Measurements from ENCODE around the gene ARMC8.
A peak's percentile ranks its signal among the peaks of the same experiment; 100 is the strongest.

Gene ARMC8

DNA sequence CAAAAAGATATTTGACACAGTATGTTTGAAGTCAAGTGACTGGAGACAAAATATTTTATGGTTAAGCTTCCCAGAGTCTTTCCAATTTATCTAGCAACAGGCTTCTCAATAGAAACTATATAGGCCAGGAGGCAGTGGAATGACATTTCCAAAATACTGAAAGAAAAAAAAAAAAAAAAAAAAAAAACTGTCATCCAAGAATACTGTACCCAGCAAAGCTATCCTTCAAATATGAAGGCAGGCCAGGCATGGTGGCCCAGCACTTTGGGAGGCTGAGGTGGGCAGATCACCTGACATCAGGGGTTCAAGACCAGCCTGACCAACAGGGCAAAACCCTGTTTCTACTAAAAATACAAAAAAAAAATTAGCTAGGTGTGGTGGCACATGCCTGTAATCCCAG lies 121.7 kb downstream of the ARMC8 start:
- DNase-seq (ENCODE audit: low read depth in 2 of 2) = no peak

DNA sequence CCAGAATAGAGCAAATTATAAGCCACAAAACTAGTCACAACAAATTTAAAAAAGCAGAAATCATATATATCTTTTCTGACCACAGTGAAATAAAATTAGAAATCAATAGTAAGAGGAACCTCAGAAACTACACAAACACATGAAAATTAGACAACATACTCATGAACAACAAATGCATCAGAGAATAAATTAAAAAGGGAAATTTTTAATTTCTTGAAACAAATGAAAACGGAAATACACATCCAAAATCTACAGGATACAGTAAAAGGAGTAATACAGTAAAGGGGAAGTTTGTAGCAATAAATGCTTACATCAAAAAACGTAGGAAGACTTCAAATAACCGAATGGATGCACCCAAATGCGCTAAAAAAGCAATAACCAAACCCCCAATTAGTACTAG lies 123.4 kb downstream of the ARMC8 start:
- no peak for DNase-seq (ENCODE audit: low read depth in 2 of 2)

DNA sequence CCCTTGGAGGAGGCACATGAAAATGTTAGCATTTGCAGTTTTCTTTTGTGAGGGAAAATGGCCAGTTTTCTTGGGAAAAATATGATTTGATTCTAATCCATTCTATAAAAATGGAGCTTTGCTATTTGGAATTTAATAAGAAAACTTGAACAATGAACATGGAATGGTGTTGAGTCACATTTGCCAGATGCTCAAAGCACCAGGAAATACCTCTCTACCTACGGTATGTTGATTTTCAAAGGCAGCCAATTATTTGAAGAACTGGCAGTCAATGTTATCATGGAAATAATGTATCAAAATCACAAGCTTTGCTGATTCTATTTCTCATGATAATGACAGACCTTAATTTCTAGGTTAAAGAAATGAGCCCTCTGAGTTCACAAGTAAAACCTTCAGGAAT lies 127.7 kb downstream of the ARMC8 start:
- DNase-seq (ENCODE audit: low read depth in 2 of 2) = no peak

DNA sequence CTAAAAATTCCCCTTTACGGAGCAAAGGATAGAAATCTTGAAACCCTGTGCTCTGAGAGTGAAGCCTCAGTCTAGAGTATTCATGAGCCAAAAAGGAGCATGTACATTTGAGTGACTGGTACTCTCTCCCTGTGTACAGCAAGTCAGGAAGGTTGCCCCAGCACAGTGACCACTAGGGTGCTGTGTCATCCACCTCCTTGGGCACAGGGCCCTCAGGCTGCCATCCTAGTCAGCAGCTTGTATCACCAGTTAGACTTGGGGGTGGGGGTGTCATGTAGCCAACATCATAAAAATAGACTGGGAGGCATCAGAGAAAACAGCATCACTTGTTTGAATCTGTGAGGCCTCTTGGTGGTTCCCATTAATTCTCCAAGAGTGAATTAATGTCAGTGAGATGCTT lies 130.6 kb downstream of the ARMC8 start:
- no peak for DNase-seq (ENCODE audit: low read depth in 2 of 2)

DNA sequence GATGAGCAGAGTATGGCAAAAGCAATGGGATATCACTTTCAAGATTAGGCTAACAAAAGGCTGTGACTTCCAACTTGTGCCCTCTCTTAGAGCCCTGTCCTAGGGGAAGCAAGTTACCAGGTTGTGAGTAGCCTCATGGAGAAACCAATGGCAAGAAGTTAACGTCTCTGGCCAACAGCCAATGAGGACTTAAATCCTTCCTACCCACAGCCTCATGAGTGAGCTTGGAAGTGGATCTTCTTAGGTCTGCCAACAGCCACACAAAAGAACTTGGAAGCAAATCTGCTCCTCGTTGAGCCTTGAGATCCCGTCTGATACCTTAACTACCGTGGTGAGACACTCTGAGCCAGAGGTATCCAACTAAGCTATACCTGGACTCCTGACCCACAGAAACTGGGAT lies 136.9 kb downstream of the ARMC8 start:
- DNase-seq (ENCODE audit: low read depth in 2 of 2) = no peak

DNA sequence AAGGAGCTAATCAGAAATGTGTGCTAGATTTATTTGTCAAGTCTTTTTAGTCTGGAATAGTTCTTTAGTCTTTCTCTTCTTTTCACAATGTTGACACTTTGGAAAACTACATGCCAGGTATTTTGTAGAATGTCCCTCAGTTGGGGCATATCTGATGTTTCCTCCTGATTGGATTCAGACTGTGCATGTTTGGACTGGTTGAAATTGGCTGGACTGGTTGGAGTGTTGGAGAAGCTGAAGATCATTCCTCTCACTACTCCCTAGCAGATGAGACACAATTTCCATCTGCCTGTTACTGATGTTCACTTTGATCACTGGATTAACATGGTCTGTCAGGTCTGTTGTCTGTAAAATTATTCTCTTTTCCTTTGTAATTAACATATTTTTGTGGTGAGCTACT lies 138.9 kb downstream of the ARMC8 start:
- DNase-seq (ENCODE audit: low read depth in 2 of 2) = no peak

DNA sequence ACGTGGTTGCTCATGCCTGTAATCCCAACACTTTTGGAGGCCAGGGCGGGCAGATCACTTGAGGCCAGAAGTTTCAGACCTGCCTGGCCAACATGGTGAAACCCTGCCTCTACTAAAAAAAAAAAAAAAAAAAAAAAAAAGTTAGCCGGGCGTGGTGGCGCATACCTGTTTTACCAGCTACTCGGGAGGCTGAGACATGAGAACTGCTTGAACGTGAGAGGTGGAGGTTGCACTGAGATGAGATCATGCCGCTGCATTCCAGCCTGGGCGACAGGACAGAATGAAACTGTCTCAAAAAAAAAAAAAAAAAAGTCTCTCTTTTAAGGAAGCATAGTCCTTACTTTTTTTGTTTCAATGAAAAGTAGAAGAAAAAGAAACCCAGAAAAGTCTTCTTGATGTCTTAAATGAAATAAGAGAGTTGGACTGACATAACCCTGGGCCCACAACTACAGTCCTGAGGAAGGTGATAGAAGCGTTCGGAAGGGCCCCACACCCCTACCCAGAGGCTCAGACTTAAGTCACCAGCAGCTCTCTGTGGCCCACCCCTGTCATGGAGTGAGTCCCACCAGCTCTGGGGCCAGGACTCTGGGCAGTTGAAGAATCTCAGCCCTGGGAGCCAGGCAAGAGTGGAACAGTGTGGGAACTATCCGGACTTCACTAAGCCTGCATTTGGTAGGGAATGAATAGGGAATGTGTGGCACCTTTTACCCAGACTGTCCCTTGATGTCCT lies 139.9 kb downstream of the ARMC8 start:
- DNase-seq (ENCODE audit: low read depth in 2 of 2) = no peak

DNA sequence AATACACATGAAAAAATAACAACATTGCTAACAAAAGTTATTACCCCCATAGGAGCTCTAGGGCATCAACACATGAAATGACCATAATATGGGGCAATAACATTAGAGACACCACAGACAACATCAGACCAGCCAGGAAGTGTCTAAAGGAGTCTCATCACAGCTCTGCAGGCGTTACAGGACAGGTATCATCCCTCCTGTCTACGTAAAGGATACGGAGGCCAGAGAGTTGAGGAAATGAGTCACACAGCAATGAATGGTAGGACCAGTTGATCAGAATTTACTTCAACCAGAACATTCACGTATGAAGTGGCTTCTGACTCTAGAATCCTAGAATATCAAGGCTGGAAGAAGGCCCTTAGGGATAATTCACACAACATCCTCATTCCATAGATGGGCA lies 140.7 kb downstream of the ARMC8 start:
- DNase-seq (ENCODE audit: low read depth in 2 of 2) = no peak

DNA sequence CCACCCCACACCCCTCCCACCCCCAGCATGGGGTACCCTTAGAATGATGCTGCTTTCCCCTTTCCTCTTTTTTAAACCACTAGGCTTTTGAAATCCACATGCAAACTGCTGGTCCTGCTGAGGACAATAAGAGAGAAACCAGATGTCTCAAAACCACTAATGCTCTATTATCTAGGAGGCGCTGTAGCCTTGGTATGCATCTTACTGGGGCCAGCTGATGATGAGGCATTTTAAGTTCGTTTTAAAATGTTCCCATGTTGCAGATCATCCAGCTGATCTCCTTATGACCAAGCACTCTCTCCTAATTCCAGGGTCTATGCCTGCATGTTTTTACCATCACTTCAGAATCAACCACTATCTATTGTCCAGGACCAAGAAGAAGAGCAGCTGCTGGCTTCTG lies 141.2 kb downstream of the ARMC8 start:
- no peak for DNase-seq (ENCODE audit: low read depth in 2 of 2)

DNA sequence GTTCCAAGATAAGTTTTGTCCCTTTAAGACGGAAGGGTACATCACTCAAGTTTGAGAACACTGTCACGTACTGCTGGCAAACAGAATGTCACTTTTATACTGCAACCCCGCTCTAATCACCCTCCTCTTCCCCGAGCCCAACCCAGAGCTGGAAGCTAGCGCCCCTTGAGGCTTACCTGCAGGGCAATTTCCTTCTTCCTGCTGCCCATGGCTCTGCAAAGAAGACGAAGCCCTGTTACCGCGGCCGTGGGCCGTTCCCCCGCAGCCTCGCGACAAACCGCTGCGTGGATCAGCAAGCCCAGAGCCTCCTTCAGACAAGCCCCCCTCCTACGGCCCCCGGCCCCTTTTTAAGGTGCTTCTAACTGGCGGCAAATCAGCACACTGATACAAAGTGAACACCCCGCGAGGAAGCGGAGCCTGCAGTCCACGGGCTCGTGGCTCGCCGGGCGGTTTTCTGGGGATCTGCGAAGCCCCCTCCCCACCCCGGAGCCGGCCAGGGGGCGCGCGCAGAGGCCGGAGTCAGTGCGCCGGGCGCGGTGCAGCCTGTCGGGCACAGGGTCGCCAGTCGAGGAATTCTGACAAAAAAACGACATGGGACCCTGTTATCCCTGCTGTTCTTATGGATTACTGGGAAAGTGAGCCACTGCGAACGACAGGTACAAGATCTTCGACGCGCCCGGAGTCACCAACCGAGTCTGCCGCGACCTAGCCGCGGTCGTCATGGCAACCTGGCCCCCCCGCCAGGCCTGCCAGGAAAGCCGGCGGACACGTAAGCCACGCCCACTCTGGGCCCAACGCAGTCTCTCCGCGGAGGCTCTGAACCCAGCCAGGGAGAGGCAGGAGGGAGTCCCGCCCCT lies 142.3 kb downstream of the ARMC8 start, which contains the start of gene NME9:
NME9 (minus strand) TSS at position 725 of the 857 bp plus-strand sequence; CDS start at position 209, 516 bp downstream.
- DNase-seq (ENCODE audit: low read depth in 2 of 2) = peak; percentile 73 to 83

DNA sequence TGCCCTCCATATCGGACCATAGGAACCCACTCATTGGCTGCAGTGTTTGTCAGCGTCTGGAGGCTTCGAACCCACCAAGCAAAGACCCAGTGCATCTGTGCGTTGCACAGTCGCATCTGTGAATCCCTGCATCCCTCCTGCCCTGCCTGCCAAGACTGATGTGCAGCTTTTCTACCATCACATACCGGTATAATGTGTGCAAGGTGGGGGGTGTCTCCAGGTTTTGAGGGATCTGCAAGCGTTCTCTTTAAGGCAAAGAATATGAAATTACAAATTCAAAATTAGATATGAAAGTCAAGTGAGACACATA lies 142.8 kb downstream of the ARMC8 start:
- DNase-seq (ENCODE audit: low read depth in 2 of 2) = no peak

DNA sequence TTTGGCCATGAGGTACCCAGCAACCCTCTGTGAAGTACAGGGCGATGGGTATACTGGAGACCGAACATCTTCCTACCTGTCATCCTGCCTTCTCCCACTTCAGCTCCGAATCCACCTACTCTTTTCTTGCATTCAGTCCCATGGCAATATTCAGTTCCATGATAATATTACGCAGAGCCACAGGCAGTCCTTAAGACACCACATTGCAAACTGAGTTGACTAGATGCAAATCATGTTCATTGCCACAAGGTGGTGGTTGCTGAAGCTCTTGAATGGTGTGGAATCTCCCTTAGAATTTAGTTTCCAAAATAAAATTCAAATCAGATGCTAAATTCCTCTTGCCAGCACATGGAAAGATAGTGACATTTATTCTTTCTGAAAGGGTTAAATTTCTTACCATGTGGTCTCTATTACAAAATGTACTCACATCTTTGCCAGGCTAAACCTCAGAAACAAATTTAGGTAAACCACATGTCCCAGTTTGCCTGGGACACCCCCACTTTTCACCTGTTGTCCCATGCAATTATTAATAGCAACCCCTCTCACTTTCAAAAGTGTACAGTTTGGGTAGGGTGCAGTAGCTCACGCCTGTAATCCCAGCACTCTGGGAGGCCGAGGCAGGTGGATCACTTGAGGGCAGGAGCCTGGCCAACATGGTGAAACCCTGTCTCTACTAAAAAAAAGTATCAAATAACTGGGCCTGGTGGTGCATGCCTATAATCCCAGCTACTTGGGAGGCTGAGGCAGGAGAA lies 144.2 kb downstream of the ARMC8 start:
- no peak for DNase-seq (ENCODE audit: low read depth in 2 of 2)

DNA sequence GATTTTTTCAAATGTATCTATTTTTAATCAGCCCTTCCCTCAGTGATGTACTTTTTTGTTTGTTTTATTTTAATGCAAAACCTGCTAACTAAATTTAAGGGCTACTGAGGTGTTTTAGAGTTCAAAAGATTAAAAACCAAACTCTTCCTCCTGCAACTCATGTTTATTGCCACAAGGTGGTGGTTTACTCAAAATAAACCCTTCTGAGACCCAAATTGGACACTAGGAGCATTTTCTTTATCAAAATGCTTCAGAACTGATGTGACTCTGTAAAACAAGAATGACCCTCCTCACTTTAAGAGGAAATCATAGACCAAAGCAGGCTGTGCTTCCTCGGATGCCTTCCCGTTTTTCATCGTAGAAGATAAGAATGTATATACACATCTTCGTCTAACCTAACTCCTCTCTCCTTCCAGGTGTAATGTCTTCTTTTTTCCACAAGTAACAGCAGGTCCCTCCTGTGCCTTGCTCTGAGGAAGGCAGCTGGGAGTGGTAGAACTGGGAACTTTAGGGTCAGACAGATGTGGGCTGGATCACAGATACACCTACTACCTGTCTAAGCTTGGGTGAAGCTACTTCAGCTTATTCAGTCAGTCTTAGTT lies 145.5 kb downstream of the ARMC8 start:
- DNase-seq (ENCODE audit: low read depth in 2 of 2) = no peak

DNA sequence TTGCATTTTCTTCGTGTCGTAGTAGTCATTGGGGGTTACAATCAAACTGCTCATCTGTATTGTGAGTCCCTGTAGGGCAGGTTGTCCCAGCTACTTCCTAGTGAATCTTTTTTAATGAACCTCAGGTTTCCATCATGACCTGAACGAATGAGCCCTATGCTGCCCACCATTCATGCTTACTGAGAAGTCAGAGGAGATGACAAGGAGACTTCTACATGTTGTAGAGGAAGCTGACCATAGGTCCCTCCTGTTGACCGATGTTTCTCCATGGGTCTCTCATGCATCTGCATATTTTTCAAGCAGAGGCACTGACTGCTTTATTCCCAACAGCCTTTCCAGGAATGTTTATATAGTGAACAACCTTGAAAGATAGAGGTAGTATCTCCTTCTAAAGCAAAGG lies 147.5 kb downstream of the ARMC8 start:
- DNase-seq (ENCODE audit: low read depth in 2 of 2) = no peak

DNA sequence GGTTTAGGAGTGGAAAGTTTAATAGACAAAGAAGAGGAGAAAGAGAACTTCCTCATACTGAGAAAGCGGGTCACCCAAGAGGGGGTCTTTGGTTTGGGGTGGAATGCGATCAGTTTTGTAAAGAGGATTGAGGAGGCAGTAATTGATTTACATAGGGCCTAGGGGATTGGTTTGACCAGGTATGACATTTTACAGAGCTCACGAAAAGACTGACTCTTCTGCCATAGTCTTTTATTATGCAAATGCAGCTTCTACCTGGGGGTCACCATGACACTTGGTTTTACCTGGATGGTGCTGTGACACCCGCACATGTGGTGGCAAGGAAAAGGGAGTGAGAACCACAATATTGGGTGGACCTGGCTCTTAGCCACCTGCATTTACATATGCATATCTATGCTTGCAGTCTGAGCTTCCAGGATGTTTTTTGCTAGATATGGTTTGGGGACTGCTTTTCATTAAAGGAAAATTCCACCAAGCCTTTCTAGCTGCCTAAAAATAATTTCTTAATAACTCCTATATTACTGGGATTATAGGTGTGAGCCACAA lies 149.4 kb downstream of the ARMC8 start:
- no peak for DNase-seq (ENCODE audit: low read depth in 2 of 2)

DNA sequence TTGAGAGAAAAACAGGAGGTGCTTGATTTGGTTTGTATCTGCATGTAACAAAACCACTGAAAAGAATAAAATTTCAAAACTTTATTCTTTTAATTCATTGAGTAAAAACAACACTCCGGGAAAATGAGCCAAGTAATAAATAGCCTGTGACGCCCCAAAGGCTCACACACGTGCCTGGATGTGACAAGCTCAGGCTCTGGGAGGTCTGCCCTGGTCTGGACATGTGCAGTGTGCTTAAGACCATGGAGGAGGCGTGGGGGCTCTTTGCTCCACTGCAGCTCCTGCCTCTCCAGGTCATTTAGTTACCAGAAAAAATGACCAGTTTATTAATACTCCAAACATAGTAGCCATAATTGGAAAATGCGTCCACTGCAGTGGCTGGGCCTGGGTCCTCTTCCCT lies 151.1 kb downstream of the ARMC8 start:
- no peak for DNase-seq (ENCODE audit: low read depth in 2 of 2)

DNA sequence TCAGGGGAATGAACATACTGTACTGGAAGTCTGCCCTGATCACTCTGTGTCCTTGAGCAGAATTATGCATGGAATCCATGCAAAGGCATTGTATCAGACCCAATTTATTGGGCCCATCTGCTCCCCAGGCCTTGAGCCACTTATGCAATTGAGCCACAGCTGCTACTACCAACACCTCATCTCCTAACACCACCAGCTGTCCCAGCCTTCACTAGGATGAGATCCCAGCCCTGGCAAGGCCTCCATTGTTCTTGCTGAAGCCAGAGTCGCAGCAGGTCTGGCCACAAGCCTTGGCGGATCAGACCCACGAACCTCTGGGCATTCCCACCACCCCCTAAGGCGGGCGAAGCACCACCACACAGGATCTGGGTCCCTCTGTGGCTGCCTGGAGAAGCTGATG lies 151.7 kb downstream of the ARMC8 start:
- DNase-seq (ENCODE audit: low read depth in 2 of 2) = no peak

DNA sequence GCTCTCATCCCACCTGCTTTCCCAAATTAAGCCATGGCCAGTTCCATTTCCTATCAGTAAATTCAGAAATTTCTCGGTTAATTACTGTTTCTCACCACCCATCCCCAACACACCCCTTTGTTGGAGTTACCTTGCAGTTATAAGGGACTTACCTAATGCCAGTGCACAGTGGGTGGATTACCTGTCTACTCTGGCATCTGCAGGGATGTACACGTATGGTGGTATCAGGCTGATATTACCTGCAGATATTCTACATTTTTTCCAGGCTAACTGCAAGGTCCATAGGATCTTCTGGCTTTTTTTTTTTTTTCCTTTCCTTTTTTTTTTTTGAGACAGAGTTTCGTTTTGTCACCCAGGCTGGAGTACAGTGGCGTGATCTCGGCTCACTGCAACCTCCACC lies 153.4 kb downstream of the ARMC8 start:
- DNase-seq (ENCODE audit: low read depth in 2 of 2) = no peak

DNA sequence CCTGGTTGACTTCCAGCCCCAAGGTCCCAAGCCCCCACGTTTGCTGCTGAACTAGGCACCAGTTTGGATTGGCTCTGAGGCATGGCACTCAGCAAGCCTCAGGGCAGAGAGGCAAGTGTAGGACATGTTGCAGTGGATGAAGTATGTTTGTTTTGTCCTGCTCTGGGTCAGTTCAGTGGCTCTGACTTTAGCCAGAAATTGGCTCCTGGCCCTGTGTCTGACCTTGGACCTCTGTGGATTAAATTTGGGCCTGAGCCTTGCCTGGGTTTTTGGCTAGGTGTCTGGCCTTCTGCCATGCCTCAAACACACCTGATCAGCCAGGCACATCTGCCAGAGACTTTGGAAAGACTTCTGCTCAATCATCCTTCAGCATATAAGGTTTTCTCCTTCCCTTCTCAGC lies 157.7 kb downstream of the ARMC8 start:
- DNase-seq (ENCODE audit: low read depth in 2 of 2) = no peak
